ENCODE results near the gene PCBP3. TPM values are rescaled to one million over a fixed set of nuclear protein-coding genes. Genes with fewer than 3 reads are reported as not detected.

PCBP3 gene
- total and polyA plus RNA-seq, 10 of the 15 experiments (the other 5 are each of a cell fraction or from before 2014, with no cell fraction given) = 0.09 to 1.3 (median 0.46) TPM; not detected in 3

DNA sequence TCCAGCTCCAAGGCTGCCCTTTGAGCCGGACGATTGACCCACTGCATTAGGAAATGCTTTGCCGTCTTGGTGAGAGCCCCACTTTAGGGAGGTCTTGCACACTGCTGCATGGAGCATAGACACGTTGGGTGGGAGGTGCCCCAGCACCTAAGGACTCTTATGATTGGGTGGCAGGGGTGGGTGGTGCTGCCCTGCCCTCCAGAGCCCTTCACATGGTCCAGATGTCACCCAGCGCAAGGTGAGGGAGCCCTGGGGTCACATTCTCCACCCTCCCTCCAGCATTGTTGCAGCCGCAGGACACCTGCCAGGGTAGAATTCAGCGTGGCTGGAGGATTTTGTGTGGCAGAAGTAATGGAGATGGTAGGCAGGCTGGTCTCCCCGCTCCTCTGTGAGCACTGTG is 200.7 kb downstream of the PCBP3 start:
- intact Hi-C loops (cut with micrococcal nuclease; ENCODE audit: unreplicated experiment) (no loop called here), in situ Hi-C loops (cut with MboI) (no loop called here)
- Histone ChIP-seq H3K79me2 (ENCODE audit: control insufficient read depth, insufficient read depth, low read length) (no peaks in the 10 kb centered on the region), H2AFZ (ENCODE audit: control insufficient read depth, low read depth, low read length) (no peak overlapping the region), H3K9me3 (replicated peaks; ENCODE audit: control insufficient read depth, insufficient read depth, low read length) (no peaks in the 10 kb centered on the region; the same call in 2 of the 3 replicates), H3K27me3 (replicated peaks in 1 of 2; ENCODE audit: control insufficient read depth in 2 of 2, insufficient read depth in 2 of 2, low read length in 1 of 2) (no peaks in the 10 kb centered on the region), H3K4me2 (ENCODE audit: control insufficient read depth, insufficient read depth) (no peak overlapping the region), H3K4me3 (no peak overlapping the region), H3K4me1 (ENCODE audit: control insufficient read depth, insufficient read depth, low read length) (peaks cover 3% of the 10 kb centered on the region; the same call in 1 of the 2 replicates), H3K27ac (ENCODE audit: control insufficient read depth, insufficient read depth) (no peak overlapping the region), H4K20me1 (ENCODE audit: control insufficient read depth, insufficient read depth) (no peaks in the 10 kb centered on the region), H3K36me3 (ENCODE audit: control insufficient read depth in 2 of 2, insufficient read depth in 2 of 2, low read length in 1 of 2) (no peaks in the 10 kb centered on the region), H3K9ac (ENCODE audit: control insufficient read depth, insufficient read depth, low read length) (no peak overlapping the region)
- ChIA-PET POLR2A (no interaction called here), SMC1A (ENCODE audit: uncharacterized antibody, unreplicated experiment) (no interaction called here), RAD21 (ENCODE audit: unreplicated experiment) (no interaction called here), CTCF (interaction anchor here (4.8 kb wide), 1 partner anchor 36 kb away, joined by 37 read pairs; no protein-coding TSS in a partner anchor)
- BruUV-seq (replicated peaks) = no TSS peak
- no peak for DNase-seq (ENCODE audit: low read depth, low spot score)
- no peak for ATAC-seq
- TF ChIP-seq SPI1 (IDR thresholded peaks at IDR 0.05; ENCODE audit: borderline replicate concordance, insufficient read depth, low read depth, low read length) = no peak
- TF ChIP-seq, protein P1, sequence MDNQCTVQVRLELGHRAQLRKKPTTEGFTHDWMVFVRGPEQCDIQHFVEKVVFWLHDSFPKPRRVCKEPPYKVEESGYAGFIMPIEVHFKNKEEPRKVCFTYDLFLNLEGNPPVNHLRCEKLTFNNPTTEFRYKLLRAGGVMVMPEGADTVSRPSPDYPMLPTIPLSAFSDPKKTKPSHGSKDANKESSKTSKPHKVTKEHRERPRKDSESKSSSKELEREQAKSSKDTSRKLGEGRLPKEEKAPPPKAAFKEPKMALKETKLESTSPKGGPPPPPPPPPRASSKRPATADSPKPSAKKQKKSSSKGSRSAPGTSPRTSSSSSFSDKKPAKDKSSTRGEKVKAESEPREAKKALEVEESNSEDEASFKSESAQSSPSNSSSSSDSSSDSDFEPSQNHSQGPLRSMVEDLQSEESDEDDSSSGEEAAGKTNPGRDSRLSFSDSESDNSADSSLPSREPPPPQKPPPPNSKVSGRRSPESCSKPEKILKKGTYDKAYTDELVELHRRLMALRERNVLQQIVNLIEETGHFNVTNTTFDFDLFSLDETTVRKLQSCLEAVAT (IDR thresholded peaks at IDR 0.05) = no peak
- no peak for TF ChIP-seq POLR2AphosphoS5 (IDR thresholded peaks at IDR 0.05; ENCODE audit: low read length)
- TF ChIP-seq RCOR1 (conservative IDR thresholded peaks at IDR 0.05; ENCODE audit: low read depth, low read length) = no peak
- no peak for TF ChIP-seq TARDBP (IDR thresholded peaks at IDR 0.05; ENCODE audit: borderline replicate concordance)
- no peak for TF ChIP-seq ZNF622 (IDR thresholded peaks at IDR 0.05)
- TF ChIP-seq NFYB (IDR thresholded peaks at IDR 0.05; ENCODE audit: insufficient read depth, low read depth, low read length) = no peak
- TF ChIP-seq ZNF384 (IDR thresholded peaks at IDR 0.05; ENCODE audit: borderline replicate concordance, low read depth, low read length) = no peak
- TF ChIP-seq, protein P2, sequence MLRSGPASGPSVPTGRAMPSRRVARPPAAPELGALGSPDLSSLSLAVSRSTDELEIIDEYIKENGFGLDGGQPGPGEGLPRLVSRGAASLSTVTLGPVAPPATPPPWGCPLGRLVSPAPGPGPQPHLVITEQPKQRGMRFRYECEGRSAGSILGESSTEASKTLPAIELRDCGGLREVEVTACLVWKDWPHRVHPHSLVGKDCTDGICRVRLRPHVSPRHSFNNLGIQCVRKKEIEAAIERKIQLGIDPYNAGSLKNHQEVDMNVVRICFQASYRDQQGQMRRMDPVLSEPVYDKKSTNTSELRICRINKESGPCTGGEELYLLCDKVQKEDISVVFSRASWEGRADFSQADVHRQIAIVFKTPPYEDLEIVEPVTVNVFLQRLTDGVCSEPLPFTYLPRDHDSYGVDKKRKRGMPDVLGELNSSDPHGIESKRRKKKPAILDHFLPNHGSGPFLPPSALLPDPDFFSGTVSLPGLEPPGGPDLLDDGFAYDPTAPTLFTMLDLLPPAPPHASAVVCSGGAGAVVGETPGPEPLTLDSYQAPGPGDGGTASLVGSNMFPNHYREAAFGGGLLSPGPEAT (IDR thresholded peaks at IDR 0.05; ENCODE audit: low read depth) = no peak
- TF ChIP-seq CEBPB (IDR thresholded peaks at IDR 0.05; ENCODE audit: borderline replicate concordance in 1 of 2, low read depth in 2 of 2, low read length in 2 of 2) = no peak
- TF ChIP-seq ASH2L (IDR thresholded peaks at IDR 0.05; ENCODE audit: borderline replicate concordance, low read depth) = no peak
- no peak for TF ChIP-seq CBX3 (IDR thresholded peaks at IDR 0.05; ENCODE audit: borderline replicate concordance, low read depth)
- TF ChIP-seq, protein P3, sequence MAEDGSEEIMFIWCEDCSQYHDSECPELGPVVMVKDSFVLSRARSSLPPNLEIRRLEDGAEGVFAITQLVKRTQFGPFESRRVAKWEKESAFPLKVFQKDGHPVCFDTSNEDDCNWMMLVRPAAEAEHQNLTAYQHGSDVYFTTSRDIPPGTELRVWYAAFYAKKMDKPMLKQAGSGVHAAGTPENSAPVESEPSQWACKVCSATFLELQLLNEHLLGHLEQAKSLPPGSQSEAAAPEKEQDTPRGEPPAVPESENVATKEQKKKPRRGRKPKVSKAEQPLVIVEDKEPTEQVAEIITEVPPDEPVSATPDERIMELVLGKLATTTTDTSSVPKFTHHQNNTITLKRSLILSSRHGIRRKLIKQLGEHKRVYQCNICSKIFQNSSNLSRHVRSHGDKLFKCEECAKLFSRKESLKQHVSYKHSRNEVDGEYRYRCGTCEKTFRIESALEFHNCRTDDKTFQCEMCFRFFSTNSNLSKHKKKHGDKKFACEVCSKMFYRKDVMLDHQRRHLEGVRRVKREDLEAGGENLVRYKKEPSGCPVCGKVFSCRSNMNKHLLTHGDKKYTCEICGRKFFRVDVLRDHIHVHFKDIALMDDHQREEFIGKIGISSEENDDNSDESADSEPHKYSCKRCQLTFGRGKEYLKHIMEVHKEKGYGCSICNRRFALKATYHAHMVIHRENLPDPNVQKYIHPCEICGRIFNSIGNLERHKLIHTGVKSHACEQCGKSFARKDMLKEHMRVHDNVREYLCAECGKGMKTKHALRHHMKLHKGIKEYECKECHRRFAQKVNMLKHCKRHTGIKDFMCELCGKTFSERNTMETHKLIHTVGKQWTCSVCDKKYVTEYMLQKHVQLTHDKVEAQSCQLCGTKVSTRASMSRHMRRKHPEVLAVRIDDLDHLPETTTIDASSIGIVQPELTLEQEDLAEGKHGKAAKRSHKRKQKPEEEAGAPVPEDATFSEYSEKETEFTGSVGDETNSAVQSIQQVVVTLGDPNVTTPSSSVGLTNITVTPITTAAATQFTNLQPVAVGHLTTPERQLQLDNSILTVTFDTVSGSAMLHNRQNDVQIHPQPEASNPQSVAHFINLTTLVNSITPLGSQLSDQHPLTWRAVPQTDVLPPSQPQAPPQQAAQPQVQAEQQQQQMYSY (CRISPR knock-in tag; IDR thresholded peaks at IDR 0.05) = no peak
- no peak for TF ChIP-seq GATAD2B (conservative IDR thresholded peaks at IDR 0.05; ENCODE audit: low read depth)
- no peak for TF ChIP-seq ATF7 (IDR thresholded peaks at IDR 0.05; ENCODE audit: low read depth)
- no peak for TF ChIP-seq KLF5 (IDR thresholded peaks at IDR 0.05; ENCODE audit: partially characterized antibody)
- 66% methylated on average over 8 of the region's 8 CpGs for WGBS (ENCODE audit: insufficient coverage, insufficient replicate concordance, low lambda C conversion rate, missing lambda C conversion rate)
- no peak for FAIRE-seq

All from GM12878 (cell line).